HEK293 (cell line): ENCODE results near the gene LARGE1.

Experiments
- CTCF ChIA-PET: fragments of 350-600 bp; formaldehyde crosslinking; extraction: SDS; loops from one replicate; lab custom pipeline; 2021; ENCODE audit warnings: antibody characterized with exemption; lab: Yijun Ruan, JAX
- POLR2A ChIA-PET: fragments of 300-600 bp; formaldehyde crosslinking; extraction: SDS; loops from one replicate; lab custom pipeline; 2020; ENCODE audit warnings: antibody characterized with exemption, inconsistent platforms; lab: Yijun Ruan, JAX
- H3K27ac ChIP-seq: fragments of 200-500 bp; sonication (Bioruptor generic); 2 replicates; pipeline ENCODE4 v1.5.1; 2014; ENCODE audit warnings: low read depth, low read length, control low read depth, inconsistent platforms; ENCODE audit errors: extremely low read depth
- H3K36me3 ChIP-seq, 2 experiments: fragments of 200-500 bp in 1 of 2; sonication (Bioruptor generic) in 1 of 2; 1 replicate in 1 of 2; 2 replicates in 1 of 2; pipeline ENCODE4 v1.5.1; 2014 to 2017; ENCODE audit warnings: inconsistent platforms in 2 of 2, low read length in 2 of 2; ENCODE audit not compliant: control insufficient read depth in 2 of 2, insufficient read depth in 1 of 2
- H3K4me1 ChIP-seq: fragments of 200-500 bp; sonication (Bioruptor generic); 2 replicates; pipeline ENCODE4 v1.5.1; 2014; ENCODE audit warnings: mild to moderate bottlenecking, low read length, inconsistent platforms; ENCODE audit not compliant: control insufficient read depth, insufficient read depth
- H3K4me3 ChIP-seq: 2 replicates; pipeline ENCODE4 v1.5.1; 2011; ENCODE audit warnings: low read depth, mild to moderate bottlenecking, control low read depth, low read length, moderate library complexity
- H3K9me3 ChIP-seq: fragments of 200-500 bp; sonication (Bioruptor generic); 2 replicates; pipeline ENCODE4 v1.5.1; 2014; ENCODE audit warnings: low read depth, low read length, inconsistent platforms; ENCODE audit not compliant: control insufficient read depth, insufficient read depth
- GLI2 ChIP-seq: fragments of 450-650 bp; formaldehyde crosslinking; IDR thresholded peaks from 2 replicates; pipeline ENCODE4; 2017; ENCODE audit warnings: missing biosample characterization, missing genetic modification characterization, low read depth, borderline replicate concordance
- GLIS2 ChIP-seq: fragments of 450-650 bp; formaldehyde crosslinking; IDR thresholded peaks from 2 replicates; pipeline ENCODE4 v1.5.1; 2016; ENCODE audit warnings: missing biosample characterization, missing genetic modification characterization
- KLF16 ChIP-seq: fragments of 450-650 bp; formaldehyde crosslinking; IDR thresholded peaks from 2 replicates; pipeline ENCODE4 v1.5.1; 2017; ENCODE audit warnings: missing biosample characterization, missing genetic modification characterization
- KLF7 ChIP-seq: fragments of 450-650 bp; formaldehyde crosslinking; IDR thresholded peaks from 2 replicates; pipeline ENCODE4 v1.5.1; 2016; ENCODE audit warnings: missing biosample characterization, missing genetic modification characterization, borderline replicate concordance
- SCRT2 ChIP-seq: fragments of 450-650 bp; formaldehyde crosslinking; IDR thresholded peaks from 2 replicates; pipeline ENCODE4 v1.5.1; 2016; ENCODE audit warnings: missing biosample characterization, missing genetic modification characterization
- SP2 ChIP-seq: fragments of 450-650 bp; formaldehyde crosslinking; IDR thresholded peaks from 2 replicates; pipeline ENCODE4 v1.5.1; 2016; ENCODE audit warnings: missing biosample characterization, missing genetic modification characterization
- ZBTB10 ChIP-seq: fragments of 450-650 bp; formaldehyde crosslinking; IDR thresholded peaks from 2 replicates; pipeline ENCODE4 v1.5.1; 2016; ENCODE audit warnings: missing biosample characterization, missing genetic modification characterization
- ZEB2 ChIP-seq: fragments of 450-650 bp; formaldehyde crosslinking; IDR thresholded peaks from 2 replicates; pipeline ENCODE4 v1.5.1; 2016; ENCODE audit warnings: missing biosample characterization, missing genetic modification characterization
- ZNF132 ChIP-seq: fragments of 450-650 bp; formaldehyde crosslinking; IDR thresholded peaks from 2 replicates; pipeline ENCODE4 v1.5.1; 2017; ENCODE audit warnings: missing biosample characterization, missing genetic modification characterization, borderline replicate concordance
- ZNF146 ChIP-seq: fragments of 450-650 bp; formaldehyde crosslinking; IDR thresholded peaks from 2 replicates; pipeline ENCODE4 v1.5.1; 2016; ENCODE audit warnings: missing biosample characterization, missing genetic modification characterization
- ZNF157 ChIP-seq: fragments of 450-650 bp; formaldehyde crosslinking; IDR thresholded peaks from 2 replicates; pipeline ENCODE4 v1.5.1; 2016; ENCODE audit warnings: missing biosample characterization, missing genetic modification characterization
- ZNF174 ChIP-seq: fragments of 450-650 bp; formaldehyde crosslinking; IDR thresholded peaks from 2 replicates; pipeline ENCODE4 v1.5.0; 2017; ENCODE audit warnings: missing biosample characterization, mild to moderate bottlenecking, missing genetic modification characterization
- ZNF214 ChIP-seq: fragments of 450-650 bp; formaldehyde crosslinking; IDR thresholded peaks from 2 replicates; pipeline ENCODE4 v1.5.1; 2017; ENCODE audit warnings: missing biosample characterization, mild to moderate bottlenecking, missing genetic modification characterization, borderline replicate concordance
- ZNF221 ChIP-seq: fragments of 450-650 bp; formaldehyde crosslinking; IDR thresholded peaks from 2 replicates; pipeline ENCODE4 v1.5.1; 2017; ENCODE audit warnings: missing biosample characterization, missing genetic modification characterization, borderline replicate concordance
- ZNF239 ChIP-seq: fragments of 450-650 bp; formaldehyde crosslinking; IDR thresholded peaks from 2 replicates; pipeline ENCODE4 v1.5.1; 2016; ENCODE audit warnings: missing biosample characterization, missing genetic modification characterization
- ZNF26 ChIP-seq: fragments of 450-650 bp; formaldehyde crosslinking; IDR thresholded peaks from 2 replicates; pipeline ENCODE4 v1.5.1; 2016; ENCODE audit warnings: missing biosample characterization, missing genetic modification characterization
- ZNF302 ChIP-seq: fragments of 450-650 bp; formaldehyde crosslinking; IDR thresholded peaks from 2 replicates; pipeline ENCODE4 v1.5.1; 2016; ENCODE audit warnings: missing biosample characterization, missing genetic modification characterization, low read depth
- ZNF324 ChIP-seq: fragments of 450-650 bp; formaldehyde crosslinking; IDR thresholded peaks from 2 replicates; pipeline ENCODE4 v1.5.1; 2016; ENCODE audit warnings: missing biosample characterization, missing genetic modification characterization
- ZNF501 ChIP-seq: fragments of 450-650 bp; formaldehyde crosslinking; IDR thresholded peaks from 2 replicates; pipeline ENCODE4 v1.5.1; 2016; ENCODE audit warnings: missing biosample characterization, missing genetic modification characterization
- ZNF514 ChIP-seq: fragments of 450-650 bp; formaldehyde crosslinking; IDR thresholded peaks from 2 replicates; pipeline ENCODE4 v1.5.1; 2016; ENCODE audit warnings: missing biosample characterization, missing genetic modification characterization
- ZNF555 ChIP-seq: fragments of 450-650 bp; formaldehyde crosslinking; conservative IDR thresholded peaks from 2 replicates; pipeline ENCODE4 v1.5.1; 2017; ENCODE audit warnings: missing biosample characterization, mild to moderate bottlenecking, missing genetic modification characterization, inconsistent platforms
- ZNF585B ChIP-seq: fragments of 450-650 bp; formaldehyde crosslinking; IDR thresholded peaks from 2 replicates; pipeline ENCODE4 v1.5.1; 2016; ENCODE audit warnings: missing biosample characterization, missing genetic modification characterization
- ZNF623 ChIP-seq: fragments of 450-650 bp; formaldehyde crosslinking; IDR thresholded peaks from 2 replicates; pipeline ENCODE4 v1.5.1; 2016; ENCODE audit warnings: missing biosample characterization, missing genetic modification characterization
- ZNF639 ChIP-seq: fragments of 450-650 bp; formaldehyde crosslinking; IDR thresholded peaks from 2 replicates; pipeline ENCODE4 v1.5.1; 2016; ENCODE audit warnings: missing biosample characterization, missing genetic modification characterization
- ZNF76 ChIP-seq: fragments of 450-650 bp; formaldehyde crosslinking; IDR thresholded peaks from 2 replicates; pipeline ENCODE4; 2016; ENCODE audit warnings: low read depth, missing biosample characterization, missing genetic modification characterization, borderline replicate concordance
- ZNF837 ChIP-seq: fragments of 450-650 bp; formaldehyde crosslinking; IDR thresholded peaks from 2 replicates; pipeline ENCODE4 v1.5.1; 2016; ENCODE audit warnings: missing biosample characterization, missing genetic modification characterization
- ZSCAN16 ChIP-seq: fragments of 450-650 bp; formaldehyde crosslinking; IDR thresholded peaks from 2 replicates; pipeline ENCODE4 v1.5.1; 2016; ENCODE audit warnings: missing biosample characterization, missing genetic modification characterization
- ZSCAN18 ChIP-seq: fragments of 450-650 bp; formaldehyde crosslinking; IDR thresholded peaks from 2 replicates; pipeline ENCODE4 v1.5.1; 2016; ENCODE audit warnings: missing biosample characterization, missing genetic modification characterization
- ZSCAN23 ChIP-seq: fragments of 450-650 bp; formaldehyde crosslinking; IDR thresholded peaks from 2 replicates; pipeline ENCODE4 v1.5.1; 2016; ENCODE audit warnings: missing biosample characterization, missing genetic modification characterization
- ZXDB ChIP-seq: fragments of 450-650 bp; formaldehyde crosslinking; IDR thresholded peaks from 2 replicates; pipeline ENCODE4 v1.5.1; 2016; ENCODE audit warnings: missing biosample characterization, missing genetic modification characterization

The LARGE1 gene

DNA sequence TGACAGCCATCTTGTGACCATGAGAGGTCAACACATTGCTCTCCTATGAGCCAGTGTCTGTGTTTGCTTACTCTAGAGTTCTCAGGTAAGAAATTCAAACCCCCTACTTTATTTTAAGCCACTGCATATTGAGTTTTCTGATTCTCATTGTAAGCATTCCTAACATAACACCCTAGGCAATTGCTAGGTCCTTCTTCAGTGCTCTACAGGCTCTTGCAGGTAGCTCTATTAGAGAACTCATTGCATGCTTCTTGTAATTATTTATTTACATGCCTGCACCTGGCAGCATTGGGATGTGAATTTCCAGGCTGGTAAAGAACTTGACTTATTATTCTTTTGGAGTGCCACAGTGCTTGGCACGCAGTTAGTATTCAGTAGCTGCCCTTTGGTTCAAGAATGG lies 573.3 kb downstream of the LARGE1 start (continued):
- TF ChIP-seq ZNF26 (no peak), ZNF214 (no peak), ZNF146 (no peak), ZNF639 (no peak), ZNF157 (tag by site-specific recombination) (no peak)

GRCh38 chr22:33341611-33342010 lies 578.7 kb downstream of the LARGE1 start:
- CTCF ChIA-PET: no interaction called here

DNA sequence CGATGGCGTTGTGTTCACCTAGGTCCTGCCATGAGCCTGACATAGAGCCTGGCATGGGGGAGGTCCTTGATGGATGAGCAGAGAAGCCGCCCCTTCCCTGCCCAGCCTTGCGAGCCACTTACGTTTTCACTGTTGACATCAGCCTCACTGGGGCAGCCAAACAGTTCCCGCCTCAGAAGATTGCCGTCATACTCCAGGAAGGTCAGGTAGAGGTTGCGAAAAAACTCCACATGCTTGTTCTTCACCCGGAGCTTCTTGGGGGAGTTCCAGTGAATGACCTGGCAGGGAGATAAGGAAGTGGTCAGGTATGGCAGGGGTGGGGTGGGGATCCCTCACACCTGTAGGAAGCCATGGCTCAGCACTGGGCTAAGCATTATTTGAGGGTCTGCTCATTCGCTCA lies 582.8 kb downstream of the LARGE1 start:
- CTCF ChIA-PET: no interaction called here
- TF ChIP-seq ZSCAN16 (no peak), ZNF837 (tag by site-specific recombination) (no peak), ZNF585B (no peak), ZNF302 (tag by site-specific recombination) (no peak), ZNF555 (no peak), ZNF623 (tag by site-specific recombination) (no peak), GLIS2 (tag by site-specific recombination) (no peak), ZSCAN23 (tag by site-specific recombination) (no peak), ZNF174 (no peak), KLF16 (tag by site-specific recombination) (no peak), ZNF76 (tag by site-specific recombination) (no peak), ZNF501 (no peak), ZNF221 (tag by site-specific recombination) (no peak)

More at GRCh38 chr22:33341611-33342010, 578.7 kb downstream of the LARGE1 start:
- Histone ChIP-seq H3K4me3 (no peak overlapping the region), H3K9me3 (no peaks in the 10 kb centered on the region), H3K27ac (no peak overlapping the region), H3K4me1 (no peaks in the 10 kb centered on the region), H3K36me3 (peaks cover 0 to 6% of the 10 kb centered on the region in 2 experiments; a peak in 1 of 3 replicates)
- no peak for TF ChIP-seq ZNF146
- no peak for TF ChIP-seq ZNF324 (tag by site-specific recombination)
- TF ChIP-seq ZNF837 (tag by site-specific recombination): no peak
- no peak for TF ChIP-seq ZXDB (tag by site-specific recombination)
- TF ChIP-seq SCRT2 (tag by site-specific recombination): no peak
- TF ChIP-seq KLF7 (tag by site-specific recombination): no peak
- no peak for TF ChIP-seq ZBTB10 (tag by site-specific recombination)
- no peak for TF ChIP-seq ZEB2 (tag by site-specific recombination)
- no peak for TF ChIP-seq ZNF514 (tag by site-specific recombination)
- no peak for TF ChIP-seq ZNF132 (tag by site-specific recombination)
- no peak for TF ChIP-seq KLF16 (tag by site-specific recombination)
- TF ChIP-seq SP2 (tag by site-specific recombination): no peak
- no peak for TF ChIP-seq GLI2 (tag by site-specific recombination)
- no peak for TF ChIP-seq ZSCAN18 (tag by site-specific recombination)
- TF ChIP-seq ZNF239: no peak
- no peak for TF ChIP-seq ZSCAN23 (tag by site-specific recombination)
- POLR2A ChIA-PET: no interaction called here

More for the DNA sequence above, 582.8 kb downstream of the LARGE1 start:
- POLR2A ChIA-PET: no interaction called here
- Histone ChIP-seq H3K4me3 (no peak overlapping the region), H3K4me1 (0 out of 2 replicates have a peak, but pooled peaks cover 2% of the 10 kb centered on the region), H3K36me3 (peaks cover 0 to 11% of the 10 kb centered on the region in 2 experiments; a peak in 2 of 3 replicates), H3K9me3 (no peaks in the 10 kb centered on the region), H3K27ac (no peak overlapping the region)
